ENCODE data around the gene ZNF672. TPM values are rescaled to one million over a fixed set of nuclear protein-coding genes. Genes with fewer than 3 reads are reported as not detected.

ZNF672 gene
- total RNA-seq, 1 donor from 2014 or later: 45.5 TPM

GRCh38 chr1:248811514-248812490 lies 26.2 kb upstream of the ZNF672 start:
- DNase-seq: no peak
- intact Hi-C loops (cut with micrococcal nuclease): no loop called here
- ATAC-seq: no peak

DNA sequence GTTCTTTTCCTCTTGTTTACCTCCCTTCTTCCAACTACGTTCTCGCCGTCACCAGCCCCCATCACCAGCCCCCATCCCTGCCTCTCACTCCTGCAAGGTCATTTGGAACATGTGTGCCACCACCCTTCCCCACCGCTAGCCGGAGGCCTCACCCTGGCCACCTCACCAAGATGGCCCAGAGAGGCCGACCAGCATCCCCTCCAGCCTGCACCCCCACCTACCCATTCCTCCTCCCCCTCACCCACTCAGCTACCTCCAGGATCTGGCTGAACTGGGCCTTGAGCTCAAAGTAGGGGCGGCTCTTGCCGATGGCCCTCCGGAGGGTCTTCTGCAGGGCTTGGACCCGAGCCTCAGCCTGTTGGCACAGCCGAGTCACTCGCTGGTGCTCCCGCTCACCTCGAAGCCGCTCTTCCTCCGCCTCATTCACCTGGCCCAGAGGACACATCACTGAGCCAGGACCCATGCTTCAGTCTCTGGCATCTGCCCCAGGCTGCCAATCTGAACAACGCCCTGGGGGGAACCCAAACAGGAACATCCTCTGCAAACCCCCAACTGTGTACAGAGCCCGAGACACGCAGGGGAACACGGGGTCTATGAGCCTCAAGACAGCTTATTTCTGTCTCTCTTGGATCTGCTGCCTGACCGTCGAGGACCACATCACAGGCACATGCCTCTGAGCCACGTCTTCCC lies 25.1 kb upstream of the ZNF672 start:
- DNase-seq: no peak
- ATAC-seq: no peak
- intact Hi-C loops (cut with micrococcal nuclease): no loop called here

DNA sequence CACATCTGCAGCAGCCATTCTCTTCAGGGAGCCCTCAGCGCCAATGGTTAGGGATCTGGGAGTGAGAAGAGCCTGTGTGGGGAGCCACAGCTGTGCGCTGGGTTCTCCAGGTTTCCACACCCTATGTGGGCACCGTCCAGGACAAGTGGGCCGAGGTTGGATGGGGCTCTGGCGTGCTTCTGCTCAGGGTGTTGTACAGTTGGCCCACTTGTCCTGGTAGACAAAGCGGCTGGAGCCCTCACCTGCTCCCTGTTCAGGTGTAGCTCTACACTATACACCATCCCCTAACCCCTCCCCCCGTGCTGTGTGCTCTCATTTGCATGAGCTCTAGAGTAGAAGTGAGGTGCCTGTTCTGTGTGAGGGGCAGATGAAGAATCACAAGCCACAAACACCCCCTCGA lies 24.5 kb upstream of the ZNF672 start:
- no peak for DNase-seq
- ATAC-seq: no peak
- intact Hi-C loops (cut with micrococcal nuclease): no loop called here

- no peak for ATAC-seq
- DNase-seq: no peak
- intact Hi-C loops (cut with micrococcal nuclease): no loop called here
Observed at GRCh38 chr1:248814351-248814750, 23.7 kb upstream of the ZNF672 start.

DNA sequence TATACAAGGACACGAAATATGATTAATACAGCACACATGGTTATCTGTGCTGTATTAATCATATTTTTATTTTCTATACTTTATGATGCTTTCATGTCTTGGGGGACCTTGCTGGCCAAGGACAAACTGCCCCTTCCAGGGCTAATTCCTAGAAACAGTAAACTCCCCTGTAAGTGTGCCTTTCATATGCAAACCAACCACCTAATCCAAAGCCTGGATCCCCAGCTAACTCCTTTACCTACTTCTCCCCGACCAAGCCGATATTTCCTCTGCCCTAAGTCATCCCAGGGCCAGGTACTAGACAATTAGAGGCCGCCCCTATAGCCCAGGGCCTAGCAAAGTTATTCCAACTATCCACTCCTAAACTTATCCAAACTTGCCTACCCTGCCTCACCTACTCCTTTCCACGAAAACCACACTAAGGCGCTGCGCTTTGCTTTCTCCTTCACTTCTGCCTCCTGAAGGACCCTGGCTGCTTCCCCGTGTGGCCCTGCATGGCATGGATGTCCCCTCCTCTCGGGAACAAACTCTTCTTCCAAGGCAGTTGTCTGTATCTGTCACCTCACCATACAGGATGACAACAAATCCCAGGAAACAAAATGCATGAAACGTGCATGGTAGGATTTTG lies 22.5 kb upstream of the ZNF672 start:
- ATAC-seq (no peak), DNase-seq (no peak)
- intact Hi-C loops (cut with micrococcal nuclease): no loop called here

DNA sequence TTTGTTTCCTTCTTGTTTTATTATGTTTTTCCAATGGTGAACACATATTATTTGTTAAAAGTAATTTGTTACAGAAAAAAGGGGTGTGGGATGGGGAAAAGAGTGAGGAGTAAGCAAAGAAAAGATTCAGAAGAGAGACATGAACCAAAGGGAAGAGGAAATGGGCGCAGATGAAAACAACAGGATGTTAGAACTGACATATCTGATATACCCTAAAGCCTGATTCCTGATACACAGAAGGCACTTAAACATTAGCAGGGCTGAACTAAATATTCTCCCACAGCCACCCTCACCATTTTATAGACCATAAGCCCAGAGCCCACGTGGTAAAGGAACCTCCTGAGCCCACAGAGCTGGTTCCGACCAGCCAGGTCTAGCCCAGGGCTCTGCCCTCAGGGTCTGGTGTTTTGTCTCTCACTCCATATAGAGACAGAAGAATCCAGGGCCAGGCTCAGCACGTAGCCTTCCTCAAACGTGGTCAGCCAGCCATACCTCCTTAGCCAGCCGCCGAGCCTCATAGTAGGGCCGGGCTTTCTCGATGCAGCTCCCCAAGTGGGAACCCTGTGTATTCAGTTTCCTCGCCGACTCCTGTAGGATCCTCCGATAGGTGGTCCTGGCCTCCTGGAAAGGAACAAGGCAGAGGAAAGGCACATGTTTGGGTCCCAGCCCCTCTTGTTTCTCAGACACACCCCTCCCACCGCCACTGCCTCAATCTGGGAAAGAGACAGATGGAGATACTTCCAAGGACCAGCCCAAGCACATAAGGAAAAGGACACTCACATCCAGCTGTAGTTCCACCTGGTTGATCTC lies 21.8 kb upstream of the ZNF672 start:
- intact Hi-C loops (cut with micrococcal nuclease): no loop called here
- no peak for DNase-seq
- no peak for ATAC-seq

GRCh38 chr1:248817065-248817464 lies 21.0 kb upstream of the ZNF672 start:
- intact Hi-C loops (cut with micrococcal nuclease): no loop called here
- ATAC-seq (no peak), DNase-seq (no peak)

DNA sequence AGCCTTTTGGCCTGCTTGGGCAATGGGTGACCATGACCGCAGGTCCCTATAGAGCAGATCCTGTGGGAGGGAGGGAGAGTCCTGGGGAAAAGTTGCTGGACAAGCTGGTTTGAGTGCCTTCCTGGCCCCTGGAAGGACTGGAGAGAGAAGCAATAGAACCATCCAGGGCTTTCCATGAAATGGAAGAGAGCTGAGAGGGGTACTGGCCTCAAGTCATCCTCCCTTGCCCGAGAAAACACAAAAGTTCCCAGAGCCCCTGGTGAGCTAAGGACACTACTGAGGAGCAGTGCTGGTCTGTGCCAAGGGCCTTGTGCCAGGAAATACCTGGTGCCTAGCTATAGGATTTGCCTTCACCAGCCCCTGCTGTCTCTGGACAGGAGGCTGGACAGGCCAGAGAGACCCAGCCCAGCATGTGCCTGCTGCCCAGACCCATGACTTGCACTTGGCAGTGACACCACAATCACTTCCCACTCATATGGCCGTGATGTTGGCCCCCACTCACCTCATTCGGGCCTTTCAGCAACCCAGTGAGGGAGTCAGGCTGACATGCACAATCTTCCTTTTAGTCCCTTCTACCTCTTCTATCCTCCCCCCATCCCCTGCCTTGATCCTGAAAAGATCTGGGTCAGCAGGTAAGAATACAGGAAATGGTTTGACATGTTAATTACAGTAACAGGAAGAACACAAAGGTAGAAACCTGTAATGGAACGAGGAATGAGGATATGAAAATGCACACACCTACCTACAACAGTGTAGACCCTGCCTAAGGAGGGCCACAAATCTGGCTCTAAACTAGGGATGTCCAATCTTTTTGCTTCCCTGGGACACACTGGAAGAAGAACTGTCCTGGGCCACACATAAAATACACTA lies 19.3 kb upstream of the ZNF672 start:
- ATAC-seq: peak; percentile 26
- intact Hi-C loops (cut with micrococcal nuclease): no loop called here
- DNase-seq: no peak

GRCh38 chr1:248820041-248820585 lies 17.9 kb upstream of the ZNF672 start:
- DNase-seq (no peak), ATAC-seq (no peak)
- intact Hi-C loops (cut with micrococcal nuclease): no loop called here

GRCh38 chr1:248821101-248821500 lies 16.9 kb upstream of the ZNF672 start:
- ATAC-seq (no peak), DNase-seq (no peak)
- intact Hi-C loops (cut with micrococcal nuclease): no loop called here

GRCh38 chr1:248821641-248822040 lies 16.4 kb upstream of the ZNF672 start:
- no peak for DNase-seq
- intact Hi-C loops (cut with micrococcal nuclease): no loop called here
- no peak for ATAC-seq

DNA sequence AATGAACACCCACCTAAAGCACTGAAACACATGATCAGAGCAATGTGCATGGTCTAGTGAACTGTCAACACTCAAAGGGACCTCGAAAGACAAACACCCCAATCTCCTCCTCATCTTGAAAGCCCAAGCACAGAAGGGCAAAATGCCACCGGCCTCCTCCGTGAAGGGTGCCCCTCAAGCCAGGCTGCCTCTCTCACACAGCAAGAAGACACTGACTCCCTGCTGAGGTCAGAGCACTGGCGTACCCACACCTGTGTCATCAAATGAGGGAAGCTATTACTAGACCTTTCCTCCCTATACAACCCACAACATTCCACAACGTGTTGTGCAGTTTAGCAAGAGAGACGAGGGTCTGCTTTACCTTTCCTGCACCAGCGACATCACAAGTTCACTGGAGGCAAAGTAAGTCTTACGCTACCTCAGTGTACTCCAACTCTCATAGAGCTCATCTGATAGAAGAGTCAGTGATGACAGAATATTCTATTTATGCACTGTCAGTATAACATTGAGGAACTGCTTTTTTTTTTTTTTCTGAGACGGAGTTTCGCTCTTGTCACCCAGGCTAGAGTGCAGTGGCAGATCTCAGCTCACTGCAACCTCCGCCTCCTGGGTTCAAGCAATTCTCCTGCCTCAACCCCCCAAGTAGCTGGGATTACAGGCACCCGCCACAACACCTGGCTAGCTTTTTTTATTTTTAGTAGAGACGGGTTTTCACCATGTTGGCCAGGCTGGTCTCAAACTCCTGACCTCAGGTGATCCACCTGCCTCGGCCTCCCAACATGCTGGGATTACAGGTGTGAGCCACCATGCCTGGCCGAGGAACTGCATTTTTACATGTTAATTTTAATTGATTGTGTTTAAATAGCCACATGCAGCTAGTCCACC lies 15.6 kb upstream of the ZNF672 start:
- ATAC-seq (no peak), DNase-seq (no peak)
- intact Hi-C loops (cut with micrococcal nuclease): no loop called here

DNA sequence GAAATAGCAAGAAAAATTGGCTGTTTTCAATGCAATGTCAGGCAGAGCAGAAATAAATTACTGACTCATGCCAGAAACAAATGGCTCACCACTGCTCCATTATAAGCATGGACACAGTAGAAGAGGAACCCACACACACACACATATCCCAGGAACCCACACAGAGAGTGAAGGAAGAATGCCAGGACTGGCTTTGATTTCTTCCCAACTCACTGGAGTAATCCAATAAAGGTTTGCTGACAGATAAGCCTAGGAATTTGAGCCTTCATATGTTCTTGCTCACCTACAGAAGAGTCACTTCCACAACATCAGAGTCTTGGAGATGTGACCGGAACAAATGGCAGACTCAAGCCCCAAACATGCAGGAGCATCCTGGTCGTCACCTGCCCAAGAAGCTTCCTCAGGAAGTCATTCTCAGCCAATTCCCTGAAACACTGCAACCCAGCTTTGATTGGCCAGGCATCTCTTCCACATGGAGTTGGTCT lies 14.5 kb upstream of the ZNF672 start:
- DNase-seq (no peak), ATAC-seq (no peak)
- intact Hi-C loops (cut with micrococcal nuclease): no loop called here

- intact Hi-C loops (cut with micrococcal nuclease): no loop called here
- DNase-seq (no peak), ATAC-seq (no peak)
Observed at GRCh38 chr1:248824301-248824700, 13.7 kb upstream of the ZNF672 start.

GRCh38 chr1:248824701-248825100 lies 13.3 kb upstream of the ZNF672 start:
- DNase-seq: no peak
- intact Hi-C loops (cut with micrococcal nuclease): no loop called here

DNA sequence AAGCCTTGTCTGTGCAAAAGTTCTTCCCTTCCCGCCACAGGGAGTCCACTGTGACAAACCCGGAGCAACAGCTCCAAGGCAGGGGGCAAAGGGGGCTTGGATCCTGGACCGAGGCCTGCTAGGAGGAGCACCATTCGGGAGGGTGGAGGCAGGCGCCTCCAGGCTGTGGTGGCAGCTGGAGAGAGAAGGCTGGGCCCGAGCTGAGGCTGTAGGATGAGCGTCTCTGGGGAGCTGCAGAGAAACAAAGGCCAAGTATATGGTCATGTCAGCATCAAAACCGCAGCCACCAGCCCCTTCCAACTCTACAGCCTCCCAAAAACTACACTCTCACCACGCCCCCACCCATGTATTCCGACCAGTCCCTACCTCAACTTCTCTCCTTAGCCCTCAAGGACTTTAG lies 12.9 kb upstream of the ZNF672 start:
- intact Hi-C loops (cut with micrococcal nuclease): no loop called here
- no peak for DNase-seq
- ATAC-seq: no peak

More at GRCh38 chr1:248824701-248825100, 13.3 kb upstream of the ZNF672 start:
- no peak for ATAC-seq

DNA sequence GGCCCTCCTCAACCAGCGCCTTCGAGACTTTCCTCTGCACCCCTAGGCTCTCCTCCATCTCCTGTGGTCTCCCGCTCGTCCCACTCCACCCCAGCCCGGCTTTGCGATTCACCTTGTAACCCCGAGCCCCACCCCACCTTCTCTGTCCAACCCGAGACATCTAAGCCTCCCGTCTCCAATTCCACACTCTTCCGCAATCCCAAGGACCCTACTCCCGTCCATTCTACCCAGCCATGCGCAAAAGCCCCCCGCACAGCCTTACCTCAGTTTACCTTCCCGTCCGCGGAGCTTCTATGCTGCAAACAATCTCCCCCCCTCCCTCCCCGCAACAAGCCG lies 12.5 kb upstream of the ZNF672 start:
- peak; percentile 9 for ATAC-seq

More for the DNA sequence above, 12.5 kb upstream of the ZNF672 start:
- DNase-seq: peak; percentile 44
- intact Hi-C loops (cut with micrococcal nuclease): no loop called here

Data from left ventricle myocardium superior (tissue), 1 donor.